ENCODE results near the gene CPM. TPM values are rescaled to one million over a fixed set of nuclear protein-coding genes. Genes with fewer than 3 reads are reported as not detected.
A peak's percentile ranks its signal among the peaks of the same experiment; 100 is the strongest.

CPM gene
- total RNA-seq, 1 donor = 3.6 TPM

DNA sequence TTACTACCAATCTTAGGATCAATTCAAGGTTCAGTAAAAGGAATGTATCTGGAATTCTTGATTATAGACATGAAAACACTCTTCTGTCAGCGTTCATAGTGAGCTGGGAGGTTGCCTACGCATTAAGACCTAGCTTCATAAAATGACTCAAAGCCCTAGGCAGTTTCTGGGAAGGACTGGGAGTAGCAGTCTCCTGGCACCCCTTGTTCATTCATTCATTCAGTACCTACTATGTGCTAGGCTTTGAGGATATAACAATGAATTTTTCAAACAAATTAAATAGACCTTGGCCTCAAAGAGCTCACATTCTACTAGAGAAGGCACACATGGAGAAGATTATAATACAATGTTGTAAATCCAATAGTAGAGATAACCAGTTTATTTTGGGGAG, 78.9 kb downstream of the CPM start:
- TF ChIP-seq, protein P1, sequence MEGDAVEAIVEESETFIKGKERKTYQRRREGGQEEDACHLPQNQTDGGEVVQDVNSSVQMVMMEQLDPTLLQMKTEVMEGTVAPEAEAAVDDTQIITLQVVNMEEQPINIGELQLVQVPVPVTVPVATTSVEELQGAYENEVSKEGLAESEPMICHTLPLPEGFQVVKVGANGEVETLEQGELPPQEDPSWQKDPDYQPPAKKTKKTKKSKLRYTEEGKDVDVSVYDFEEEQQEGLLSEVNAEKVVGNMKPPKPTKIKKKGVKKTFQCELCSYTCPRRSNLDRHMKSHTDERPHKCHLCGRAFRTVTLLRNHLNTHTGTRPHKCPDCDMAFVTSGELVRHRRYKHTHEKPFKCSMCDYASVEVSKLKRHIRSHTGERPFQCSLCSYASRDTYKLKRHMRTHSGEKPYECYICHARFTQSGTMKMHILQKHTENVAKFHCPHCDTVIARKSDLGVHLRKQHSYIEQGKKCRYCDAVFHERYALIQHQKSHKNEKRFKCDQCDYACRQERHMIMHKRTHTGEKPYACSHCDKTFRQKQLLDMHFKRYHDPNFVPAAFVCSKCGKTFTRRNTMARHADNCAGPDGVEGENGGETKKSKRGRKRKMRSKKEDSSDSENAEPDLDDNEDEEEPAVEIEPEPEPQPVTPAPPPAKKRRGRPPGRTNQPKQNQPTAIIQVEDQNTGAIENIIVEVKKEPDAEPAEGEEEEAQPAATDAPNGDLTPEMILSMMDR (IDR thresholded peaks at IDR 0.05; ENCODE audit: extremely low read depth, low read depth, low read length) = no peak
- Histone ChIP-seq H3K4me3 (ENCODE audit: insufficient read depth, low read length) (no peak overlapping the region), H3K36me3 (ENCODE audit: insufficient read depth, low read length) (no peaks in the 10 kb centered on the region), H3K4me2 (ENCODE audit: insufficient read depth, low read length) (no peak overlapping the region), H4K20me1 (ENCODE audit: insufficient read depth, low read length) (no peaks in the 10 kb centered on the region), H3K9me3 (ENCODE audit: low read depth, low read length) (no peaks in the 10 kb centered on the region), H3K79me2 (ENCODE audit: insufficient read depth, low read length) (no peaks in the 10 kb centered on the region), H3K27me3 (ENCODE audit: insufficient read depth, low read length) (no peaks in the 10 kb centered on the region), H3K4me1 (ENCODE audit: insufficient read depth, low read length) (no peaks in the 10 kb centered on the region), H3K27ac (ENCODE audit: low read depth, low read length) (no peak overlapping the region), H2AFZ (ENCODE audit: low read length) (no peak overlapping the region)
- DNase-seq (ENCODE audit: insufficient read length, low spot score, missing footprints) = no peak

DNA sequence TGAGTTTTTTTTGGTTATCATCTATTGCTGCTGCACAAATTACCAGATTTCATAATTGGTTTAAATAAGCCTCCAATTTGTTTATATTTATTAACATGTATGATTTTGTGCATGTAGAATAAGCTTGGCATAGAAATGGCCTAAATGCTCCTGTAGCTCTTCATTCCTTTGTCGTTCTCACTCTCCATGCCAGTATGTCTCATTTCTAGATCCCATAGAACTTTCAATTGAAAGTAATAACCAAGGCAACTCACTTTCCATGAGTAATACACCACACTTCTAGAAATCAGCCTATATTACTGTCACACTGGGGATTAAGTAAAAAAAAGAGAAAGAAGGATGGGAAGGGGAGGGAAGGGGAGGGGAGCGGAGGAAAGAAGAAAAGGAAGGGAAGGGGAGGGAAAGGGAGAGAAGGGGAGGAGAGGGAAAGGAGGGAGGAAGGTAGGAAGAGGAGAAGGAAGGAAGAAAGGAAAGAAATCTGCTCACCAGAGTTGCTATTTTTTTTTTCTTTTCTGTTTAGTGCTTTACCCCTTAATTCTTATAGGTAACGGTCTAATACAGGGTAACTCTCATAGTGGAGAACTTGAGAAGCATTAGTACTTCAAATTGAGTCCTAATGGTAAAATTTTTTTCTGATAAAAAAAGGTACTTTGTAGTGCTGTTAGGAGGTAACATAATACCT, 79.4 kb downstream of the CPM start:
- Histone ChIP-seq H3K9me3 (ENCODE audit: low read depth, low read length) (no peaks in the 10 kb centered on the region), H2AFZ (ENCODE audit: low read length) (no peak overlapping the region), H3K4me2 (ENCODE audit: insufficient read depth, low read length) (no peak overlapping the region), H4K20me1 (ENCODE audit: insufficient read depth, low read length) (no peaks in the 10 kb centered on the region), H3K4me1 (ENCODE audit: insufficient read depth, low read length) (no peaks in the 10 kb centered on the region), H3K79me2 (ENCODE audit: insufficient read depth, low read length) (no peaks in the 10 kb centered on the region), H3K27me3 (ENCODE audit: insufficient read depth, low read length) (no peaks in the 10 kb centered on the region), H3K27ac (ENCODE audit: low read depth, low read length) (no peak overlapping the region), H3K4me3 (ENCODE audit: insufficient read depth, low read length) (no peak overlapping the region), H3K36me3 (ENCODE audit: insufficient read depth, low read length) (no peaks in the 10 kb centered on the region)
- peak; percentile 70 for DNase-seq (ENCODE audit: insufficient read length, low spot score, missing footprints)
- TF ChIP-seq, protein P1 (IDR thresholded peaks at IDR 0.05; ENCODE audit: extremely low read depth, low read depth, low read length) = no peak

DNA sequence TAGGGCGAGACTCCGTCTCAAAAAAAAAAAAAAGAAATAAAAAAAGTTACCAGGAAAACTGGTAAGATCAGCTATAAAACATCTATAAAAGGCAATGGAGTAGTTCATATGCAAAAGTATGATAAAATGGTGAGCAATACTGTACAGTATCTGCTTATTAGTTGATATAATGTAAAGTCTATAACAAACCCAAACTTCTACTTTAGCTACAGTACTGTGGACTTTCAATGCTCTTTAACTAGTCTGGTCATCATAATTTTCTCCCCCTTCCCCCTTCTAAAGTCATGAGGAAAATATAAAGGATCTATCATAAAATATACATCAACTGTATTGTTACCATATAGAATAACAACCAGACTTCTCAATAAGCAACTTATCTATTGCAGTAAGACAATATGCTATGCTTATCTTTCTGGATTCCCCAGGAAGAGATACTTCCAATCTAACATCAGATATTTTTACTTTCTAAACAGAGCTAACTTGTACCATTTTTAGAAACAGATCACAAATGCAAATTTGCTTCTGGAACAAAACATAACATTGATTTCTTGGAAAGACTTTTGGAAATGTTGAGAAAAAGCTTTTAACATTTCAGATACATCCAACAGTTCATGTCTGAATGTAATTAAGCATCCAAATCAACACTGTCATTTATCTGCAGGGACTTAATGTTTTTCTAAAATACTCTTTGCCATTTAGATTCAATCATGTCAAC, 81.2 kb downstream of the CPM start:
- H3K9me3 ChIP-seq (ENCODE audit: low read depth, low read length) = no peaks in the 10 kb centered on the region

DNA sequence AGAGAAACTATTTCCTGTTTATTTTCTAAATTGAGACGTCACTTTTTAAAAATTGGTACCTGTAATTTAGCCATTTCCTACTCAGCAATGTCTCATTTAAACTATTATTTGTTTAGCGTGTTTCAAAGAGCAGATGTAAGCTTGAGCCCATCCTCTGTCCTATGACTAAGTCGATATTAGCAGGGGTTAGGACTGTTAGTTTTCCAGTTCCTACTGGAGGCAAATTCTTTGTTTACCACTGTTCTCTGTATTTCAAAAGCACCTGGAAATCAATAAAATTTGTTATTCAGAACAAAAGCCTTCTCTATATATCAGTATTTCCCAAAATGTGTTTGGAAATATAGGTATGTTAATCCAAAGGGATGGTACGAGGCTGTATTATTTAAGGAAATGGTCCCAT, 82.6 kb downstream of the CPM start:
- H2AFZ ChIP-seq (ENCODE audit: low read length) = no peak overlapping the region
- H3K27me3 ChIP-seq (ENCODE audit: insufficient read depth, low read length) = no peaks in the 10 kb centered on the region
- DNase-seq (ENCODE audit: insufficient read length, low spot score, missing footprints) = peak; percentile 61
- H3K36me3 ChIP-seq (ENCODE audit: insufficient read depth, low read length) = no peaks in the 10 kb centered on the region
- H3K9me3 ChIP-seq (ENCODE audit: low read depth, low read length) = no peaks in the 10 kb centered on the region
- H3K4me2 ChIP-seq (ENCODE audit: insufficient read depth, low read length) = no peak overlapping the region
- no peaks in the 10 kb centered on the region for H3K79me2 ChIP-seq (ENCODE audit: insufficient read depth, low read length)
- TF ChIP-seq, protein P1 (IDR thresholded peaks at IDR 0.05; ENCODE audit: extremely low read depth, low read depth, low read length) = no peak
- H4K20me1 ChIP-seq (ENCODE audit: insufficient read depth, low read length) = no peaks in the 10 kb centered on the region
- H3K4me1 ChIP-seq (ENCODE audit: insufficient read depth, low read length) = no peaks in the 10 kb centered on the region
- H3K27ac ChIP-seq (ENCODE audit: low read depth, low read length) = no peak overlapping the region
- no peak overlapping the region for H3K4me3 ChIP-seq (ENCODE audit: insufficient read depth, low read length)

More for the DNA sequence above, 81.2 kb downstream of the CPM start:
- Histone ChIP-seq H4K20me1 (ENCODE audit: insufficient read depth, low read length) (no peaks in the 10 kb centered on the region), H3K27me3 (ENCODE audit: insufficient read depth, low read length) (no peaks in the 10 kb centered on the region), H3K79me2 (ENCODE audit: insufficient read depth, low read length) (no peaks in the 10 kb centered on the region), H2AFZ (ENCODE audit: low read length) (no peak overlapping the region), H3K4me2 (ENCODE audit: insufficient read depth, low read length) (no peak overlapping the region), H3K4me1 (ENCODE audit: insufficient read depth, low read length) (no peaks in the 10 kb centered on the region), H3K36me3 (ENCODE audit: insufficient read depth, low read length) (no peaks in the 10 kb centered on the region), H3K4me3 (ENCODE audit: insufficient read depth, low read length) (no peak overlapping the region), H3K27ac (ENCODE audit: low read depth, low read length) (no peak overlapping the region)
- DNase-seq (ENCODE audit: insufficient read length, low spot score, missing footprints) = no peak
- TF ChIP-seq, protein P1 (IDR thresholded peaks at IDR 0.05; ENCODE audit: extremely low read depth, low read depth, low read length) = no peak

Data from osteoblast (primary cell).